Measurements from ENCODE around the gene ZNF146. TPM values are rescaled to one million over a fixed set of nuclear protein-coding genes. Genes with fewer than 3 reads are reported as not detected.
"Not testable (repeated sequence)": the region's sequence is repeated elsewhere in the genome, so short reads cannot be mapped to it uniquely, and the experiment has no call there.

Gene ZNF146
- total RNA-seq, result 10 to 100 TPM; 32.8 to 45.9 (median 40.7) TPM
- long read RNA-seq, donor 1, transcript ZNF146-201 (4 exons, 3,326 nt), result major isoform, 13 of 30 reads
- long read RNA-seq, donor 1, partial matches to known transcripts, result 1 of 30 reads
- long read RNA-seq, donor 1, other reads (novel, unspliced or antisense), result 10 of 30 reads
- long read RNA-seq, donor 2, partial matches to known transcripts, result 0 of 8 reads
- long read RNA-seq, donor 2, other reads (novel, unspliced or antisense), result 3 of 8 reads

- no peaks in the 10 kb centered on the region for H3K9me3 ChIP-seq
- DNase-seq (peak; percentile 97 to 99 (median 98)), ATAC-seq (peak; percentile 97)
- H3K4me3 ChIP-seq, result peak within 1 kb of the TSS; percentile 65
- intact Hi-C loops (cut with DNase I, micrococcal nuclease), result no loop called here
- TF ChIP-seq CTCF (IDR thresholded peaks at IDR 0.05), result no peak
- H3K4me1 ChIP-seq (ENCODE audit: low read depth), result peaks cover 7% of the 10 kb centered on the region
- no peaks in the 10 kb centered on the region for H3K36me3 ChIP-seq (ENCODE audit: low read depth)
These were observed at the start of gene ZNF146, which contains the start of gene ZNF565 for GRCh38 chr19:36214386-36215275. ZNF146 (plus strand) TSS chr19:36215106; CDS start chr19:36236441, 21,335 bp downstream. ZNF565 (minus strand) TSS chr19:36214665; CDS start chr19:36201985, 12,680 bp downstream.

GRCh38 chr19:36169084-36169760, 45.7 kb upstream of the ZNF146 start:
- H3K9me3 ChIP-seq, result no peaks in the 10 kb centered on the region
- H3K4me3 ChIP-seq, result no peak overlapping the region
- no peak for TF ChIP-seq CTCF (IDR thresholded peaks at IDR 0.05)
- intact Hi-C loops (cut with DNase I, micrococcal nuclease), result no loop called here
- ATAC-seq (peak; percentile 91), DNase-seq (peak in 2 of 3 donors; percentile 66 to 71)
- no peaks in the 10 kb centered on the region for H3K36me3 ChIP-seq (ENCODE audit: low read depth)
- peaks cover 18% of the 10 kb centered on the region for H3K4me1 ChIP-seq (ENCODE audit: low read depth)

GRCh38 chr19:36172852-36173251, 42.1 kb upstream of the ZNF146 start:
- Histone ChIP-seq H3K9me3 (no peaks in the 10 kb centered on the region), H3K4me3 (no peak overlapping the region), H3K36me3 (ENCODE audit: low read depth) (no peaks in the 10 kb centered on the region), H3K4me1 (ENCODE audit: low read depth) (peaks cover 18% of the 10 kb centered on the region)
- DNase-seq, result no peak
- no peak for ATAC-seq
- TF ChIP-seq CTCF (IDR thresholded peaks at IDR 0.05), result no peak
- intact Hi-C loops (cut with DNase I, micrococcal nuclease), result loop anchor here in 1 of 2 donors (5.0 kb wide), 1 partner anchor 46 kb away; no protein-coding TSS in a partner anchor

- H3K4me3 ChIP-seq; H3K36me3 ChIP-seq (ENCODE audit: low read depth); H3K9me3 ChIP-seq; ATAC-seq; DNase-seq: not testable (repeated sequence)
- peaks cover 12% of the 10 kb centered on the region for H3K4me1 ChIP-seq (ENCODE audit: low read depth)
- intact Hi-C loops (cut with DNase I, micrococcal nuclease), result loop anchor here in 1 of 2 donors (5.0 kb wide), 1 partner anchor 47 kb away; no protein-coding TSS in a partner anchor
These were observed 41.1 kb upstream of the ZNF146 start for GRCh38 chr19:36173846-36174245.

- H3K4me1 ChIP-seq (ENCODE audit: low read depth); ATAC-seq; H3K36me3 ChIP-seq (ENCODE audit: low read depth); intact Hi-C loops (cut with DNase I, micrococcal nuclease); H3K4me3 ChIP-seq; DNase-seq; H3K9me3 ChIP-seq: not testable (repeated sequence)
These were observed 35.8 kb upstream of the ZNF146 start for GRCh38 chr19:36179077-36179476.

GRCh38 chr19:36182612-36183244, 32.2 kb upstream of the ZNF146 start:
- Histone ChIP-seq H3K9me3 (no peaks in the 10 kb centered on the region), H3K4me3 (no peak overlapping the region), H3K4me1 (ENCODE audit: low read depth) (no peaks in the 10 kb centered on the region), H3K36me3 (ENCODE audit: low read depth) (no peaks in the 10 kb centered on the region)
- DNase-seq (no peak), ATAC-seq (no peak)
- no peak for TF ChIP-seq CTCF (IDR thresholded peaks at IDR 0.05)
- intact Hi-C loops (cut with DNase I, micrococcal nuclease), result no loop called here
